ENCODE results near the gene ARMH3. TPM values are rescaled to one million over a fixed set of nuclear protein-coding genes. Genes with fewer than 3 reads are reported as not detected.

ARMH3 gene
- total RNA-seq, 1 donor from 2014 or later, result 26.6 TPM

GRCh38 chr10:101967119-101967518, 88.9 kb downstream of the ARMH3 start:
- Mint-ChIP-seq H3K4me3 (no peak overlapping the region), H3K27me3 (ENCODE audit: low read depth) (no peaks in the 10 kb centered on the region), H3K36me3 (peaks cover 12% of the 10 kb centered on the region), H3K9me3 (no peaks in the 10 kb centered on the region), H3K4me1 (peaks cover 11% of the 10 kb centered on the region), H3K27ac (no peak overlapping the region)
- TF ChIP-seq CTCF (IDR thresholded peaks at IDR 0.05; ENCODE audit: unreplicated experiment), result no peak
- DNase-seq (ENCODE audit: low spot score in 2 of 2, unreplicated experiment in 2 of 2), result no peak

GRCh38 chr10:101965075-101965765, 90.8 kb downstream of the ARMH3 start:
- DNase-seq (ENCODE audit: low spot score in 2 of 2, unreplicated experiment in 2 of 2), result no peak
- Mint-ChIP-seq H3K4me3 (no peak overlapping the region), H3K9me3 (no peaks in the 10 kb centered on the region), H3K4me1 (peaks cover 11% of the 10 kb centered on the region), H3K27me3 (ENCODE audit: low read depth) (no peaks in the 10 kb centered on the region), H3K36me3 (peaks cover 10% of the 10 kb centered on the region), H3K27ac (no peak overlapping the region)
- no peak for TF ChIP-seq CTCF (IDR thresholded peaks at IDR 0.05; ENCODE audit: unreplicated experiment)

- TF ChIP-seq CTCF (IDR thresholded peaks at IDR 0.05; ENCODE audit: unreplicated experiment), result no peak
- H3K27me3 Mint-ChIP-seq (ENCODE audit: low read depth), result no peaks in the 10 kb centered on the region
- DNase-seq (ENCODE audit: low spot score in 2 of 2, unreplicated experiment in 2 of 2), result no peak
- no peak overlapping the region for H3K4me3 Mint-ChIP-seq
- no peaks in the 10 kb centered on the region for H3K9me3 Mint-ChIP-seq
- peaks cover 6% of the 10 kb centered on the region for H3K4me1 Mint-ChIP-seq
- H3K36me3 Mint-ChIP-seq, result peaks cover 9% of the 10 kb centered on the region
- no peak overlapping the region for H3K27ac Mint-ChIP-seq
Measured at GRCh38 chr10:101961591-101962498, 94.1 kb downstream of the ARMH3 start.

- H3K4me3 Mint-ChIP-seq, result no peak overlapping the region
- TF ChIP-seq CTCF (IDR thresholded peaks at IDR 0.05; ENCODE audit: unreplicated experiment), result no peak
- peaks cover 6% of the 10 kb centered on the region for H3K4me1 Mint-ChIP-seq
- H3K27me3 Mint-ChIP-seq (ENCODE audit: low read depth), result no peaks in the 10 kb centered on the region
- peaks cover 13% of the 10 kb centered on the region for H3K36me3 Mint-ChIP-seq
- DNase-seq (ENCODE audit: low spot score in 2 of 2, unreplicated experiment in 2 of 2), result no peak
- no peak overlapping the region for H3K27ac Mint-ChIP-seq
- no peaks in the 10 kb centered on the region for H3K9me3 Mint-ChIP-seq
Measured at GRCh38 chr10:101960879-101961395, 95.0 kb downstream of the ARMH3 start.

- Mint-ChIP-seq H3K27ac (no peak overlapping the region), H3K4me1 (no peaks in the 10 kb centered on the region)
- no peak for TF ChIP-seq CTCF (IDR thresholded peaks at IDR 0.05; ENCODE audit: unreplicated experiment)
Measured at GRCh38 chr10:101959346-101959916, 96.5 kb downstream of the ARMH3 start.

More at GRCh38 chr10:101959346-101959916, 96.5 kb downstream of the ARMH3 start:
- peaks cover 12% of the 10 kb centered on the region for H3K36me3 Mint-ChIP-seq
- H3K9me3 Mint-ChIP-seq, result no peaks in the 10 kb centered on the region
- no peaks in the 10 kb centered on the region for H3K27me3 Mint-ChIP-seq (ENCODE audit: low read depth)
- H3K4me3 Mint-ChIP-seq, result no peak overlapping the region
- no peak for DNase-seq (ENCODE audit: low spot score in 2 of 2, unreplicated experiment in 2 of 2)
